ENCODE results near the gene DCTN4. TPM values are rescaled to one million over a fixed set of nuclear protein-coding genes. Genes with fewer than 3 reads are reported as not detected.

Gene DCTN4
- total and polyA plus RNA-seq, 9 of the 15 experiments (the other 6 are each of a cell fraction or from before 2014, with no cell fraction given) = 20.4 to 64.9 (median 49.9) TPM

- no peaks in the 10 kb centered on the region for H3K9me1 ChIP-seq (ENCODE audit: control insufficient read depth, insufficient read depth, low read length)
- no TSS peak for BruUV-seq (replicated peaks)
- no peak overlapping the region for H2AFZ ChIP-seq (ENCODE audit: low read depth, low read length)
- H3K4me2 ChIP-seq (ENCODE audit: insufficient read depth, low read length) = no peak overlapping the region
- H3K4me1 ChIP-seq (replicated peaks in 1 of 2; ENCODE audit: control insufficient read depth in 2 of 2, insufficient read depth in 2 of 2, low read length in 2 of 2) = peaks cover 0 to 3% of the 10 kb centered on the region in 2 experiments; a peak in 2 of 5 replicates
- ChIA-PET CTCF (ENCODE audit: low intra/inter-chr PET ratio) (no interaction called here), POLR2A (interaction anchor here (0.6 to 1.6 kb wide), 4 partner anchors 11 to 343 kb away, joined by 3 to 6 read pairs (median 4); partner anchors contain the start of gene SMIM3)
- no peaks in the 10 kb centered on the region for H4K20me1 ChIP-seq (replicated peaks; ENCODE audit: control insufficient read depth, insufficient read depth, low read length)
- H3K79me2 ChIP-seq (ENCODE audit: control insufficient read depth, insufficient read depth, low read length) = no peaks in the 10 kb centered on the region
- in situ Hi-C loops (cut with MboI) (no loop called here), intact Hi-C loops (cut with micrococcal nuclease) (no loop called here)
- H3K27ac ChIP-seq (ENCODE audit: extremely low read depth, low read depth, low read length) = no peak overlapping the region; the same call in 2 of the 3 replicates
- H3K9ac ChIP-seq (ENCODE audit: insufficient read depth in 1 of 2, low read depth in 2 of 2, low read length in 2 of 2) = no peak overlapping the region
- H3K9me3 ChIP-seq (replicated peaks; ENCODE audit: control insufficient read depth, insufficient read depth, low read depth, low read length) = no peaks in the 10 kb centered on the region
- DNase-seq (ENCODE audit: extremely low read depth in 1 of 4, low spot score in 3 of 4) (no peak), FAIRE-seq (no peak), ATAC-seq (no peak)
- no peaks in the 10 kb centered on the region for H3K36me3 ChIP-seq (ENCODE audit: control insufficient read depth, insufficient read depth, low read length)
- H3K4me3 ChIP-seq = no peak overlapping the region
- TF ChIP-seq, protein P1, sequence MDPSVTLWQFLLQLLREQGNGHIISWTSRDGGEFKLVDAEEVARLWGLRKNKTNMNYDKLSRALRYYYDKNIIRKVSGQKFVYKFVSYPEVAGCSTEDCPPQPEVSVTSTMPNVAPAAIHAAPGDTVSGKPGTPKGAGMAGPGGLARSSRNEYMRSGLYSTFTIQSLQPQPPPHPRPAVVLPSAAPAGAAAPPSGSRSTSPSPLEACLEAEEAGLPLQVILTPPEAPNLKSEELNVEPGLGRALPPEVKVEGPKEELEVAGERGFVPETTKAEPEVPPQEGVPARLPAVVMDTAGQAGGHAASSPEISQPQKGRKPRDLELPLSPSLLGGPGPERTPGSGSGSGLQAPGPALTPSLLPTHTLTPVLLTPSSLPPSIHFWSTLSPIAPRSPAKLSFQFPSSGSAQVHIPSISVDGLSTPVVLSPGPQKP (CRISPR knock-in tag; IDR thresholded peaks at IDR 0.05) = no peak
- TF ChIP-seq GTF2F1 (IDR thresholded peaks at IDR 0.05; ENCODE audit: low read depth, low read length) (no peak), PTBP1 (IDR thresholded peaks at IDR 0.05; ENCODE audit: low read depth, low read length) (no peak), ZC3H4 (CRISPR knock-in tag; IDR thresholded peaks at IDR 0.05; ENCODE audit: borderline replicate concordance) (no peak), LCOR (CRISPR knock-in tag; IDR thresholded peaks at IDR 0.05) (no peak), ATF4 (CRISPR knock-in tag; IDR thresholded peaks at IDR 0.05) (no peak), CREB3L1 (IDR thresholded peaks at IDR 0.05; ENCODE audit: borderline replicate concordance, low read depth) (no peak), HBP1 (CRISPR knock-in tag; IDR thresholded peaks at IDR 0.05) (no peak)
- TF ChIP-seq, protein P2, sequence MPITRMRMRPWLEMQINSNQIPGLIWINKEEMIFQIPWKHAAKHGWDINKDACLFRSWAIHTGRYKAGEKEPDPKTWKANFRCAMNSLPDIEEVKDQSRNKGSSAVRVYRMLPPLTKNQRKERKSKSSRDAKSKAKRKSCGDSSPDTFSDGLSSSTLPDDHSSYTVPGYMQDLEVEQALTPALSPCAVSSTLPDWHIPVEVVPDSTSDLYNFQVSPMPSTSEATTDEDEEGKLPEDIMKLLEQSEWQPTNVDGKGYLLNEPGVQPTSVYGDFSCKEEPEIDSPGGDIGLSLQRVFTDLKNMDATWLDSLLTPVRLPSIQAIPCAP (CRISPR knock-in tag; IDR thresholded peaks at IDR 0.05; ENCODE audit: borderline replicate concordance) = no peak
- H3K27me3 ChIP-seq (ENCODE audit: control insufficient read depth in 2 of 2, insufficient read depth in 2 of 2, low read length in 2 of 2) = no peaks in the 10 kb centered on the region
Observed at GRCh38 chr5:150788977-150789376, 30.2 kb upstream of the DCTN4 start.
